OCI-LY1 (cell line): Measurements from ENCODE around the gene OSBPL1A.

Source experiments
- EZH2 ChIP-seq: fragments of 200-600 bp; sonication (generic), shearing (Covaris generic); IDR thresholded peaks from 2 replicates; pipeline ENCODE4 v1.8.0; 2017; ENCODE audit warnings: borderline replicate concordance, mixed run types, mild to moderate bottlenecking, antibody characterized with exemption, low read length, moderate library complexity, mixed read lengths
- TF ChIP-seq, protein P1 (sequence below): fragments of 200-600 bp; sonication (generic), shearing (Covaris generic); IDR thresholded peaks from 2 replicates; pipeline ENCODE4 v1.5.1; 2017; ENCODE audit warnings: mild to moderate bottlenecking, antibody characterized with exemption, low read length, moderate library complexity, mixed read lengths

DNA sequence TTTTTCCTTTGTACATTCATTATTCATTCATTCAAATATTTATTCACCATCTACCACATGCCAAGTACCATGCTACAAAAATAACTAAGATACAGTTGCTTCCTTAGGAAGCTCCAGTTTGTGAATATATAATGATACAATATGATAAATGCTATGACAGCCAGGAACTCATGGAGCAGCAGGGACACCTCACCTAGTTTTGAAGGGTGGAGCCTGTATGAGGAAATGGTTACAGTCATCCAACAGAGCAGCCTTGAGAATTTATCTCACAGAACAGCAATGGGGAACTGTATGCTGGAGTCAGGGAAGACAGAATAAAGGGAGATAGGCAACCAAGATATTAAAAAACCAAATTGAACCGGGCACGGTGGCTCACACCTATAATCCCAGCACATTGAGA, 124.0 kb downstream of the OSBPL1A start:
- TF ChIP-seq, protein P1, sequence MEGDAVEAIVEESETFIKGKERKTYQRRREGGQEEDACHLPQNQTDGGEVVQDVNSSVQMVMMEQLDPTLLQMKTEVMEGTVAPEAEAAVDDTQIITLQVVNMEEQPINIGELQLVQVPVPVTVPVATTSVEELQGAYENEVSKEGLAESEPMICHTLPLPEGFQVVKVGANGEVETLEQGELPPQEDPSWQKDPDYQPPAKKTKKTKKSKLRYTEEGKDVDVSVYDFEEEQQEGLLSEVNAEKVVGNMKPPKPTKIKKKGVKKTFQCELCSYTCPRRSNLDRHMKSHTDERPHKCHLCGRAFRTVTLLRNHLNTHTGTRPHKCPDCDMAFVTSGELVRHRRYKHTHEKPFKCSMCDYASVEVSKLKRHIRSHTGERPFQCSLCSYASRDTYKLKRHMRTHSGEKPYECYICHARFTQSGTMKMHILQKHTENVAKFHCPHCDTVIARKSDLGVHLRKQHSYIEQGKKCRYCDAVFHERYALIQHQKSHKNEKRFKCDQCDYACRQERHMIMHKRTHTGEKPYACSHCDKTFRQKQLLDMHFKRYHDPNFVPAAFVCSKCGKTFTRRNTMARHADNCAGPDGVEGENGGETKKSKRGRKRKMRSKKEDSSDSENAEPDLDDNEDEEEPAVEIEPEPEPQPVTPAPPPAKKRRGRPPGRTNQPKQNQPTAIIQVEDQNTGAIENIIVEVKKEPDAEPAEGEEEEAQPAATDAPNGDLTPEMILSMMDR: no peak
- no peak for TF ChIP-seq EZH2
